ENCODE measurements around the gene CT47A1.
"Not testable (repeated sequence)": the region's sequence is repeated elsewhere in the genome, so short reads cannot be mapped to it uniquely, and the experiment has no call there.

Gene CT47A1

DNA sequence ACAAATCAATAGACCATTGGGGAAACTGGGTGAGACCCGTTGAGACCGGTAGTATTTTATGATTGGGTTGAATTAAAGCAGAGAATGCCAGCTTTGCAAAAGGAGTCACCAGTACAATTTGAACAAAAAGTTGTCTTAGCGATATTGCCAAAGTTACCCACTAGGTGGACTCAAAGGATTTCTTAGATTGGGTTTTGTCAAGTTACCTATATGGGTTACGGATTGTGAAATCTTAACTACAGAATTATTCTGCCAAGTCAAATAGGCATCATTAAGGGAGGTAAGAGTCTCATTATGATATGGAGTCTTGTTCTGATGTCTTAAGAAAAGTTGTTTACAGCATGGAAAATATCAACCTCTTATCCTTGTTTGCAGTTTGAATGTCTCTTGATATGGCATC, 15.0 kb upstream of the CT47A1 start:
- H3K27ac ChIP-seq (ENCODE audit: low read depth, low read length), result no peak overlapping the region
- no peak overlapping the region for H3K9ac ChIP-seq (ENCODE audit: low read length)
- H3K9me2 ChIP-seq (replicated peaks; ENCODE audit: insufficient read depth, low read length), result no peaks in the 10 kb centered on the region
- no peaks in the 10 kb centered on the region for H3F3A ChIP-seq (ENCODE audit: insufficient read depth)
- no peaks in the 10 kb centered on the region for H4K20me1 ChIP-seq (ENCODE audit: low read depth, low read length)
- no peaks in the 10 kb centered on the region for H3K36me3 ChIP-seq (ENCODE audit: low read length)
- H3K27me3 ChIP-seq (ENCODE audit: low read length), result no peaks in the 10 kb centered on the region
- no peak overlapping the region for H3K4me2 ChIP-seq (ENCODE audit: low read depth, low read length, poor library complexity, severe bottlenecking)
- H2AFZ ChIP-seq (ENCODE audit: low read depth, low read length, severe bottlenecking), result no peak overlapping the region
- no peaks in the 10 kb centered on the region for H3K79me2 ChIP-seq (ENCODE audit: insufficient read depth, low read length)
- TF ChIP-seq, protein P1, sequence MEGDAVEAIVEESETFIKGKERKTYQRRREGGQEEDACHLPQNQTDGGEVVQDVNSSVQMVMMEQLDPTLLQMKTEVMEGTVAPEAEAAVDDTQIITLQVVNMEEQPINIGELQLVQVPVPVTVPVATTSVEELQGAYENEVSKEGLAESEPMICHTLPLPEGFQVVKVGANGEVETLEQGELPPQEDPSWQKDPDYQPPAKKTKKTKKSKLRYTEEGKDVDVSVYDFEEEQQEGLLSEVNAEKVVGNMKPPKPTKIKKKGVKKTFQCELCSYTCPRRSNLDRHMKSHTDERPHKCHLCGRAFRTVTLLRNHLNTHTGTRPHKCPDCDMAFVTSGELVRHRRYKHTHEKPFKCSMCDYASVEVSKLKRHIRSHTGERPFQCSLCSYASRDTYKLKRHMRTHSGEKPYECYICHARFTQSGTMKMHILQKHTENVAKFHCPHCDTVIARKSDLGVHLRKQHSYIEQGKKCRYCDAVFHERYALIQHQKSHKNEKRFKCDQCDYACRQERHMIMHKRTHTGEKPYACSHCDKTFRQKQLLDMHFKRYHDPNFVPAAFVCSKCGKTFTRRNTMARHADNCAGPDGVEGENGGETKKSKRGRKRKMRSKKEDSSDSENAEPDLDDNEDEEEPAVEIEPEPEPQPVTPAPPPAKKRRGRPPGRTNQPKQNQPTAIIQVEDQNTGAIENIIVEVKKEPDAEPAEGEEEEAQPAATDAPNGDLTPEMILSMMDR (IDR thresholded peaks at IDR 0.05; ENCODE audit: insufficient read depth, low read length, poor library complexity, severe bottlenecking), result no peak
- TF ChIP-seq EZH2phosphoT487 (conservative IDR thresholded peaks at IDR 0.05; ENCODE audit: low read length), result no peak
- H3K9me3 ChIP-seq (ENCODE audit: insufficient read depth, low read length), result no peaks in the 10 kb centered on the region
- no peak overlapping the region for H3K4me3 ChIP-seq (ENCODE audit: insufficient read depth, low read length, poor library complexity, severe bottlenecking)

DNA sequence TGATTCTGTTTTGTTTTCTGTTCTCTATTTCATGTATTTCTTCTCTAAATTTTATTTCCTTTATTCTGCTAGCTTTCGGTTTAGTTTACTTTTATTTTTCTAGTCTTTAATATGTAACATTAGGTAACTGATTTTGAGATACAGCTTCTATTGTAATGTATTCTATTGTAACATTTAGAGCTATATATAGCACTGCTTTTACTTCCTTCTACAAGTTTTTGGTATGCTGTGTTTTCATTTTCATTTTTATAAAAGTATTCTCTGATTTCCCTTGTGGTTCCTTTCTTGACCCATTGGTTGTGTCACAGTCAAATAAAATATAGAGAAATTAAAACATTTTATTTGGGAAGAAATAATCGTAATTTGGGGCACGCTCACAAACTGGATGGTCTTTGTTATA, 13.9 kb upstream of the CT47A1 start:
- H3K79me2 ChIP-seq (ENCODE audit: insufficient read depth, low read length), result no peaks in the 10 kb centered on the region
- H3K27me3 ChIP-seq (ENCODE audit: low read length), result no peaks in the 10 kb centered on the region
- no peaks in the 10 kb centered on the region for H4K20me1 ChIP-seq (ENCODE audit: low read depth, low read length)
- H3K4me2 ChIP-seq (ENCODE audit: low read depth, low read length, poor library complexity, severe bottlenecking), result no peak overlapping the region
- H3K27ac ChIP-seq (ENCODE audit: low read depth, low read length), result no peak overlapping the region
- H2AFZ ChIP-seq (ENCODE audit: low read depth, low read length, severe bottlenecking), result no peak overlapping the region
- no peaks in the 10 kb centered on the region for H3F3A ChIP-seq (ENCODE audit: insufficient read depth)
- no peaks in the 10 kb centered on the region for H3K36me3 ChIP-seq (ENCODE audit: low read length)
- H3K9ac ChIP-seq (ENCODE audit: low read length), result no peak overlapping the region
- no peak overlapping the region for H3K4me3 ChIP-seq (ENCODE audit: insufficient read depth, low read length, poor library complexity, severe bottlenecking)
- no peaks in the 10 kb centered on the region for H3K9me3 ChIP-seq (ENCODE audit: insufficient read depth, low read length)
- H3K9me2 ChIP-seq (replicated peaks; ENCODE audit: insufficient read depth, low read length), result no peaks in the 10 kb centered on the region
- TF ChIP-seq, protein P1 (IDR thresholded peaks at IDR 0.05; ENCODE audit: insufficient read depth, low read length, poor library complexity, severe bottlenecking), result no peak
- TF ChIP-seq EZH2phosphoT487 (conservative IDR thresholded peaks at IDR 0.05; ENCODE audit: low read length), result no peak

DNA sequence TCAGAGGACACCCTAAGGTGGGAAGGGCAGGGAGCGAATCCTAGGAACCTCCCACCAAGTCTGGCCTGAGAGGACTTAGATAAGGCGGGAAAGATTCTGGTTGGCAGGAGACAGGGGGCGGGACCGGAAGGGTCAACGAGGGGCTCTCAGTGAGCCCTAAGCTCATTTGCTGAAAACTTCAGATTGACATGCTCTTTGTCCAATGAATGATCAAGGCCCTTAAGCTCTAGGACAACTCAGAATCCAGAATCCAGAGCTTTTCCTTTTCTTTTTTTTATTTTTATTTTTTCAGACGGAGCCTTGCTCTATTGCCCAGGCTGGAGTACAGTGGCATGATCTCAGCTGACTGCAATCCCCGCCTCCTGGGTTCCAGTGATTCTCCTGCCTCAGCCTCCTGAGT, 29.1 kb downstream of the CT47A1 start, which contains the start of gene CT47A7:
CT47A7 (minus strand) TSS at position 101 of the 400 bp plus-strand sequence. CDS start 255 bp downstream, outside the sequence.
- not testable (repeated sequence) for H3K9me2 ChIP-seq (replicated peaks; ENCODE audit: insufficient read depth, low read length); H3K9ac ChIP-seq (ENCODE audit: low read length); H3K4me2 ChIP-seq (ENCODE audit: low read depth, low read length, poor library complexity, severe bottlenecking); H3K4me3 ChIP-seq (ENCODE audit: insufficient read depth, low read length, poor library complexity, severe bottlenecking); H2AFZ ChIP-seq (ENCODE audit: low read depth, low read length, severe bottlenecking); H4K20me1 ChIP-seq (ENCODE audit: low read depth, low read length); H3K27ac ChIP-seq (ENCODE audit: low read depth, low read length); H3K9me3 ChIP-seq (ENCODE audit: insufficient read depth, low read length); H3F3A ChIP-seq (ENCODE audit: insufficient read depth); H3K79me2 ChIP-seq (ENCODE audit: insufficient read depth, low read length); H3K36me3 ChIP-seq (ENCODE audit: low read length); H3K27me3 ChIP-seq (ENCODE audit: low read length)

Data from SU-DHL-6 (cell line).